T-helper 1 cell treated with Interleukin-12 subunit alpha and Interleukin-12 subunit beta and Interleukin-4 antibody, amounts not matched to agents 30 μg/mL and 1 μg/mL, for 36 hours (primary cell): ENCODE results near the gene UQCRQ.
A peak's percentile ranks its signal among the peaks of the same experiment; 100 is the strongest.

ENCODE experiments used
- H3K27ac Mint-ChIP-seq: one replicate; pipeline ENCODE4 v1.8.0; 2021; ENCODE audit warnings: mild to moderate bottlenecking, mixed read lengths
- H3K27me3 Mint-ChIP-seq: one replicate; pipeline ENCODE4 v1.8.0; 2021; ENCODE audit warnings: low read depth, mixed read lengths
- H3K36me3 Mint-ChIP-seq: one replicate; pipeline ENCODE4 v1.8.0; 2021; ENCODE audit warnings: low read depth, mixed read lengths
- H3K4me1 Mint-ChIP-seq: one replicate; pipeline ENCODE4 v1.8.0; 2021; ENCODE audit warnings: low read depth, mixed read lengths
- H3K4me3 Mint-ChIP-seq: one replicate; pipeline ENCODE4 v1.8.0; 2021; ENCODE audit warnings: mild to moderate bottlenecking, moderate library complexity, mixed read lengths
- H3K9me3 Mint-ChIP-seq: one replicate; pipeline ENCODE4 v1.8.0; 2021; ENCODE audit warnings: mixed read lengths

UQCRQ gene

DNA sequence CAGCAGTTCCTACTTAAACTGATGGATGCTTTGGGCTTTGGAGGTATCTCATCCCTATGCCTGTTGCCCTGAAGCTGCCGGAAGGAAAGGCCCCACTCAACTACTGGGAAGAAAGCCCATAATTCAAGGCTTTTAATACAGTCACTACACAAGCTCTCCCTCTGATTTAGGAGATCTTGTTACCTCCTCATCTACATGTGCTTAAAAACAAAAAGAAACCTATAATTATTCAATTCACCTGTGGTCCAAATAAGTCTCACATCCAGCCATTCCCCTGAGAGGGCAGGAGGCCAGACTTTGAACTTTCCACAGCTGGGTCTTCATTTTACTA, 6.3 kb downstream of the UQCRQ start:
- Mint-ChIP-seq H3K27ac (no peak overlapping the region), H3K27me3 (no peaks in the 10 kb centered on the region), H3K9me3 (no peaks in the 10 kb centered on the region), H3K4me1 (peaks cover 7% of the 10 kb centered on the region), H3K36me3 (peaks cover 26% of the 10 kb centered on the region), H3K4me3 (no peak overlapping the region)

GRCh38 chr5:132873119-132873929, 6.9 kb downstream of the UQCRQ start, which contains the start of gene LEAP2:
LEAP2 (plus strand) TSS chr5:132873668; CDS start chr5:132873695, 27 bp downstream.
- Mint-ChIP-seq H3K27ac (peak within 1 kb of the TSS; percentile 4), H3K36me3 (peaks cover 26% of the 10 kb centered on the region), H3K9me3 (no peaks in the 10 kb centered on the region), H3K4me1 (peaks cover 4% of the 10 kb centered on the region), H3K4me3 (no peak within 1 kb of the TSS), H3K27me3 (no peaks in the 10 kb centered on the region)

DNA sequence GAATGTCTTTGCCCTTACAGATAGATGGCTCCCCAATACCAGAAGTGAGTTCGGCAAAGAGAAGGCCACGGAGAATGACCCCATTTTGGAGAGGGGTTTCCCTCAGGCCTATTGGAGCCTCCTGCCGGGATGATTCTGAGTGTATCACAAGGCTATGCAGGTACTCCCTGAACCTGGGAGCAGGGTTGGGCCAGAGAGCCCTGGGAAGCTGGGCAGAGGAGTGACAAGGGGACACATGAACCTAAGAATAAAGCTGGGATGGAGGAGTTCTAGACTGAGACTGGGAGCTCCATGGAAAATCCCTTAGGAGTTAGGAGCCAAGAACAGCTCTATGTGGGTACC, 7.5 kb downstream of the UQCRQ start:
- no peaks in the 10 kb centered on the region for H3K9me3 Mint-ChIP-seq
- no peak overlapping the region for H3K27ac Mint-ChIP-seq
- H3K27me3 Mint-ChIP-seq = no peaks in the 10 kb centered on the region
- peaks cover 1% of the 10 kb centered on the region for H3K4me1 Mint-ChIP-seq
- peaks cover 28% of the 10 kb centered on the region for H3K36me3 Mint-ChIP-seq
- H3K4me3 Mint-ChIP-seq = no peak overlapping the region

DNA sequence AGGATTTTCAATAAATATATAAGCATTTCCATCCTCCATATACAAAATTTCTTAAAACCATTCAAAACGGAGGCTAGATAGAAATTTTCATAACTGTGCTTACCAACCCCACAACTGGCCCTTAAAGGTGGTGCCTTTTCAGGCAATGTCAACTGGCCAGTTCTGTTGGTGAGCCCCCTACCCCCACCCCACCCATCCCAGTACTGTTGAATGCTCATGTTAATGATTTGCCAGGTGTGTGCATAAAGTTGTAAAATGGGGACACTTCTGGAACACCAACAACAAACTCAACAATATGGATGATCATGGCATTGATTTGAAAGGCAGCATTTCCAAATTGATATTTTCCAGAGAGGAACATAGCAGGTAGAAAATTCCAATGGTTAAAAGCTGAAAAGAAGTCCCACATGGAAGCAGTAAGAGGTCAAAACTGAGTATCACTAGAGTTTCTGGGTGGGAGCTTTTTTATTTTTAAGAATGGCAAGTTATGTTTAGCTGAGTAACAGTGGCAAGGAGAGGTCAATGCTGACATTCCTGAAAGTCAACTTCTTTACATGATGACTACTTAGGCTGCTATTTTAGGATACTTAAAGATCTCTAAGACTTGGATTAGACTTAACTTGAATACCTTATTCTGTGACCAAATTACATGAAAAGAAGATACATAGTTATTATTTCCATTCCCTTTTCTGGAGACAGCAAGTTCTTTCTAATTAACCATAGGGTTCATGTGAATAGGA, 9.7 kb downstream of the UQCRQ start:
- Mint-ChIP-seq H3K27ac (no peak overlapping the region), H3K4me3 (no peak overlapping the region), H3K9me3 (no peaks in the 10 kb centered on the region), H3K27me3 (no peaks in the 10 kb centered on the region), H3K36me3 (peaks cover 28% of the 10 kb centered on the region), H3K4me1 (no peaks in the 10 kb centered on the region)

GRCh38 chr5:132877466-132877865, 11.0 kb downstream of the UQCRQ start:
- H3K4me3 Mint-ChIP-seq = no peak overlapping the region
- no peaks in the 10 kb centered on the region for H3K27me3 Mint-ChIP-seq
- peaks cover 25% of the 10 kb centered on the region for H3K36me3 Mint-ChIP-seq
- H3K4me1 Mint-ChIP-seq = no peaks in the 10 kb centered on the region
- no peak overlapping the region for H3K27ac Mint-ChIP-seq
- no peaks in the 10 kb centered on the region for H3K9me3 Mint-ChIP-seq

DNA sequence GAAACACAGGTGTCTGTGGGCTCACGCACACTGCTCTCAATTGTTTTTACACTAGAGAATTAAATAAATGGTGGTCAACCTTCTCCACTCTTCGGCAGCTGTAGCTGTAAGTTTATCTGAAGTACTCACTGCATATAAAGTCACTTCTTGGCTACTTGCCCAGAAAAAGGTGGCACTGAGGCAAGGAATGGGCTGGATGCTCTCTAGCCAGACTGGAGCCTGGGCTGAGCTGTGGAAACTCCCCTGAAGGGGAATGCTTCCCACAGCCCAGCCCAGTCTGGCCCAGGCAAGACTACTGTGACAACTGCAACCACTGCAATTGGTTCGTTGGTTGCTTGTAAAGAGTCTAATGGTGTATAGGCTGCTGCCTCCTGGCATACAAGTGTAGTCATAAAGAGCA, 11.5 kb downstream of the UQCRQ start:
- H3K4me1 Mint-ChIP-seq = no peaks in the 10 kb centered on the region
- no peak overlapping the region for H3K27ac Mint-ChIP-seq
- no peaks in the 10 kb centered on the region for H3K27me3 Mint-ChIP-seq
- H3K9me3 Mint-ChIP-seq = no peaks in the 10 kb centered on the region
- peaks cover 25% of the 10 kb centered on the region for H3K36me3 Mint-ChIP-seq
- no peak overlapping the region for H3K4me3 Mint-ChIP-seq

DNA sequence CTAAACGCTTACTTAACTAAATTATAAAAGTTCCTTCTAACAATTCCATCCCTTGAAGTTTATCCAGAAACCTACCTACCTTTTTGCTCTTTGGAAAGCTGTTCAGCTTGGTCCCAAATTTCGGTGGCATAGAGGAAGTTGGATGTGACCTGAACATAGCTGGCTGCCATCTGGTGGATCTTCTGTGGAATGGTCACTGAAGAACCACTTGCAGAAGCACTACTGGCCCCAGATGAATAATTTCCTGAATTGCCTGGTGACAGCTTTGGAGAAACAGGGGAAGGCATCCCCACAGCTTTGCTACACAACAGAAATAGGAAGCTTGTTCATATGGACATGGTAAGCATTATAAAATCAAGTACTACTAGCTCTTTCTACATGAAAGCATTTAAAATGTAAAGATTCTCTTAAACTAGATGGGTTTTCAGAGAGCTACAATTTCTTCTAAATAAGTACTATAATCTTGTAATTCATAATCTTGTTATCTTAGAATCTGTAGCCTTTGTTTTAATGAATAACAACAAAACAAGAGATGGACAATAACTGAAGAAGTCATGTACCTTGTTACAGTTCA, 16.9 kb downstream of the UQCRQ start:
- peaks cover 30% of the 10 kb centered on the region for H3K36me3 Mint-ChIP-seq
- no peak overlapping the region for H3K27ac Mint-ChIP-seq
- H3K9me3 Mint-ChIP-seq = no peaks in the 10 kb centered on the region
- H3K4me1 Mint-ChIP-seq = peaks cover 2% of the 10 kb centered on the region
- H3K27me3 Mint-ChIP-seq = no peaks in the 10 kb centered on the region
- no peak overlapping the region for H3K4me3 Mint-ChIP-seq

GRCh38 chr5:132884548-132884947, 18.1 kb downstream of the UQCRQ start:
- Mint-ChIP-seq H3K4me3 (no peak overlapping the region), H3K36me3 (peaks cover 30% of the 10 kb centered on the region), H3K27ac (no peak overlapping the region), H3K9me3 (no peaks in the 10 kb centered on the region), H3K4me1 (peaks cover 2% of the 10 kb centered on the region), H3K27me3 (no peaks in the 10 kb centered on the region)

- H3K27ac Mint-ChIP-seq = no peak overlapping the region
- H3K4me1 Mint-ChIP-seq = peaks cover 5% of the 10 kb centered on the region
- H3K4me3 Mint-ChIP-seq = no peak overlapping the region
- H3K27me3 Mint-ChIP-seq = no peaks in the 10 kb centered on the region
- H3K36me3 Mint-ChIP-seq = peaks cover 33% of the 10 kb centered on the region
- no peaks in the 10 kb centered on the region for H3K9me3 Mint-ChIP-seq
These were observed 19.8 kb downstream of the UQCRQ start for GRCh38 chr5:132886064-132886823.

DNA sequence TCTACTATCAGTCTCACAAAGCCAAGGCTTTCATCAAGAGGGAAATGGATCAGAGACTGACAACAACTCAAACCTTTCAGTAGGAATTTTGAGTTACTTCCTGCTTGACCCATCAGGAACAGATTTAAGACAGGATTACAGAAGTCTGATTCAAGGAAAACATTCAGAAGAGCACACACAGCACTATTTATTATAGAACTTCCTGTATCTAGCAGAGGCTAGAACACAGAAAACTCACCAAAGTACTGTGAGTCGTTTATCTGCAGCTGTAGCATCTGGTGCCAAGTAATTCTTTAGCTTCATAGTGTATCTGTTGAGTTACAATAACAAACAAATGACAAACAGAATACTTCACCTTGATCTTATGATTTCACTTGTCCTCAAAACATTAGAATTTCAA, 20.8 kb downstream of the UQCRQ start:
- no peak overlapping the region for H3K4me3 Mint-ChIP-seq
- no peaks in the 10 kb centered on the region for H3K9me3 Mint-ChIP-seq
- no peaks in the 10 kb centered on the region for H3K27me3 Mint-ChIP-seq
- H3K27ac Mint-ChIP-seq = no peak overlapping the region
- peaks cover 38% of the 10 kb centered on the region for H3K36me3 Mint-ChIP-seq
- peaks cover 5% of the 10 kb centered on the region for H3K4me1 Mint-ChIP-seq

DNA sequence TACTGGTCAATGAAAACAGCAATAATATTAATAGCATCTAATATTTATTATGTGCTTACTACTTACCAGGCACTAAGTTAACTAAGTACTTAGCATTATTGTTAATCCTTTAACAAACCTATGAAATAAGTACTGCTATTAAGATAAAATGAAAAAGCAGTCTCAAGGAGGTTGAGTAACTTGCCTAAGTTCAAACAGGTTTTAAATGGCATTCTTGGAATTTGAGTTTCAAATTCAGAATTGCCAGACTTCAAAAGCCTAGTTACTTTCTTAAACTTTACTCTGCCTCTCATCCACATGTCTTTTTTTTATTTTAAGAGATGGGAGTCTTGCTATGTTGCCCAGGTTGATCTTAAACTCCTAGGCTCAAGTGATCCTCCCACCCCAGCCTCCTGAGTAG, 23.1 kb downstream of the UQCRQ start:
- Mint-ChIP-seq H3K27me3 (no peaks in the 10 kb centered on the region), H3K4me1 (peaks cover 5% of the 10 kb centered on the region), H3K27ac (no peak overlapping the region), H3K9me3 (no peaks in the 10 kb centered on the region), H3K36me3 (peaks cover 46% of the 10 kb centered on the region), H3K4me3 (no peak overlapping the region)

DNA sequence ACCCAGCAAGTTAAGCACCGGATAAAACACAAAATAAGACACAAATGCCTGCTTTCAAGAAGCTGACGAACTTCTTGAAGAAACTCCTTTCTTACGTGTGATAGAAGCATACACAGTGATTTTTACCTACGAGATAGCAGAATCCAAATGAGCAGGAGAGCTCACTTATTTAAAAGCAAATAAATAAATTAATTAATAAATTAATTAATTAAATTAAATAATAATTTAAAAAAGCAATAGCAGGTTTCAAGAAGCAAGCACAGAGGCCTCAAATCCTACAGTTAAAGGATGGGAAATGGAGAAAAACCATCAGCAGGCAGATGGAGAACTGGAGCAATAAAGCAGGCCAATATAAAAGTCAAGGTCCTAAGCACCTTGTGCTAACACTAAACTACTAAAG, 24.4 kb downstream of the UQCRQ start:
- no peaks in the 10 kb centered on the region for H3K9me3 Mint-ChIP-seq
- H3K27ac Mint-ChIP-seq = no peak overlapping the region
- peaks cover 5% of the 10 kb centered on the region for H3K4me1 Mint-ChIP-seq
- H3K36me3 Mint-ChIP-seq = peaks cover 51% of the 10 kb centered on the region
- no peaks in the 10 kb centered on the region for H3K27me3 Mint-ChIP-seq
- no peak overlapping the region for H3K4me3 Mint-ChIP-seq

- no peak overlapping the region for H3K4me3 Mint-ChIP-seq
- peak overlapping the region; percentile 79 for H3K27ac Mint-ChIP-seq
- no peaks in the 10 kb centered on the region for H3K27me3 Mint-ChIP-seq
- H3K36me3 Mint-ChIP-seq = peaks cover 49% of the 10 kb centered on the region
- H3K9me3 Mint-ChIP-seq = no peaks in the 10 kb centered on the region
- peaks cover 17% of the 10 kb centered on the region for H3K4me1 Mint-ChIP-seq
These were observed 29.4 kb downstream of the UQCRQ start for GRCh38 chr5:132895719-132896305.

GRCh38 chr5:132896685-132897084, 30.2 kb downstream of the UQCRQ start:
- Mint-ChIP-seq H3K27ac (peak overlapping the region; percentile 79), H3K4me1 (peaks cover 17% of the 10 kb centered on the region), H3K4me3 (peak overlapping the region; percentile 43), H3K9me3 (no peaks in the 10 kb centered on the region), H3K27me3 (no peaks in the 10 kb centered on the region), H3K36me3 (peaks cover 51% of the 10 kb centered on the region)
